ENCODE data around the gene MBD1. TPM values are rescaled to one million over a fixed set of nuclear protein-coding genes. Genes with fewer than 3 reads are reported as not detected.
A peak's percentile ranks its signal among the peaks of the same experiment; 100 is the strongest.

MBD1 gene, protein sequence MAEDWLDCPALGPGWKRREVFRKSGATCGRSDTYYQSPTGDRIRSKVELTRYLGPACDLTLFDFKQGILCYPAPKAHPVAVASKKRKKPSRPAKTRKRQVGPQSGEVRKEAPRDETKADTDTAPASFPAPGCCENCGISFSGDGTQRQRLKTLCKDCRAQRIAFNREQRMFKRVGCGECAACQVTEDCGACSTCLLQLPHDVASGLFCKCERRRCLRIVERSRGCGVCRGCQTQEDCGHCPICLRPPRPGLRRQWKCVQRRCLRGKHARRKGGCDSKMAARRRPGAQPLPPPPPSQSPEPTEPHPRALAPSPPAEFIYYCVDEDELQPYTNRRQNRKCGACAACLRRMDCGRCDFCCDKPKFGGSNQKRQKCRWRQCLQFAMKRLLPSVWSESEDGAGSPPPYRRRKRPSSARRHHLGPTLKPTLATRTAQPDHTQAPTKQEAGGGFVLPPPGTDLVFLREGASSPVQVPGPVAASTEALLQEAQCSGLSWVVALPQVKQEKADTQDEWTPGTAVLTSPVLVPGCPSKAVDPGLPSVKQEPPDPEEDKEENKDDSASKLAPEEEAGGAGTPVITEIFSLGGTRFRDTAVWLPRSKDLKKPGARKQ
- 127 and 221 TPM in 2 replicates for total RNA-seq

DNA sequence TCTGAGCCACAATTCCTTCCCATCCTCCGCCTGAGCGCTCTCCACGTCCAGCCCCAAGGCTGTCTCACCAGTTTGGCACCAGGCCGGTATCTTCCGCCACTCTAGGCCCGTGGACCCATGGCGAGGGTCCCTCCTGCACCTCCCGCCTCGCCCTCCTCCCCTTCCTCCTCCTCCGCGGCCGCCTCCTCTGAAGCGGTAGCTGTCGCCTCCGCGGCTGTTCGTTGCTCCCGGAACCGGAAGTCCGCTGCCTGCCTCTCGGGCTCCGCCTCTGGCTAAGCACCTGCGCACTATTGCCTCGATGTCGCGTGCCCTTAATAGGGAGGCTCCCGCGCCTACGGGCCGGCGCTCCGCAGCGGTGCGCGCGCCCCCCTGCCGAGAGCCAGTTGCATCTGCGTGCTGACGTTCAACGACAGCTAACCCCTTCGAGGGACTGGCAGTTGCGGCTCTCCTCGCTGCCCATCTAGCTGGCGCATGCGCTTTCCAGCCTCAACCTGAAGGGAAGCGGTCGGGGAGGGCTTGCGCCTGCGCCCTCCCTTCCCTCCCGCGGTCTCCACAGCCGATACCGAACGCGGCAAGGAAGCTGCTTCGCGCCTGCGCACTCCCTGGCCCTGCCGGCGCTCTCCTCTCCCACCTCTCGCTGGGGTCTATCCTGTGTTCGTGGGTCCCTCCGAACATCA lies at the start of gene MBD1:
MBD1 (minus strand) TSS at position 229 of the 677 bp plus-strand sequence. CDS start 1,531 bp downstream, outside the sequence.
- Histone ChIP-seq H3K36me3 (ENCODE audit: control insufficient read depth, insufficient read depth, low read length) (peaks cover 27% of the 10 kb centered on the region), H3K27me3 (ENCODE audit: control insufficient read depth, insufficient read depth, low read length) (no peaks in the 10 kb centered on the region), H3K4me3 (ENCODE audit: low read depth, low read length) (peak within 1 kb of the TSS; percentile 87)
- FAIRE-seq, result peak; percentile 50
- TF ChIP-seq, protein P1, sequence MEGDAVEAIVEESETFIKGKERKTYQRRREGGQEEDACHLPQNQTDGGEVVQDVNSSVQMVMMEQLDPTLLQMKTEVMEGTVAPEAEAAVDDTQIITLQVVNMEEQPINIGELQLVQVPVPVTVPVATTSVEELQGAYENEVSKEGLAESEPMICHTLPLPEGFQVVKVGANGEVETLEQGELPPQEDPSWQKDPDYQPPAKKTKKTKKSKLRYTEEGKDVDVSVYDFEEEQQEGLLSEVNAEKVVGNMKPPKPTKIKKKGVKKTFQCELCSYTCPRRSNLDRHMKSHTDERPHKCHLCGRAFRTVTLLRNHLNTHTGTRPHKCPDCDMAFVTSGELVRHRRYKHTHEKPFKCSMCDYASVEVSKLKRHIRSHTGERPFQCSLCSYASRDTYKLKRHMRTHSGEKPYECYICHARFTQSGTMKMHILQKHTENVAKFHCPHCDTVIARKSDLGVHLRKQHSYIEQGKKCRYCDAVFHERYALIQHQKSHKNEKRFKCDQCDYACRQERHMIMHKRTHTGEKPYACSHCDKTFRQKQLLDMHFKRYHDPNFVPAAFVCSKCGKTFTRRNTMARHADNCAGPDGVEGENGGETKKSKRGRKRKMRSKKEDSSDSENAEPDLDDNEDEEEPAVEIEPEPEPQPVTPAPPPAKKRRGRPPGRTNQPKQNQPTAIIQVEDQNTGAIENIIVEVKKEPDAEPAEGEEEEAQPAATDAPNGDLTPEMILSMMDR (IDR thresholded peaks at IDR 0.05; ENCODE audit: insufficient read depth, low read length, severe bottlenecking), result peak; percentile 34
- DNase-seq (ENCODE audit: low read depth), result peak; percentile 95

DNA sequence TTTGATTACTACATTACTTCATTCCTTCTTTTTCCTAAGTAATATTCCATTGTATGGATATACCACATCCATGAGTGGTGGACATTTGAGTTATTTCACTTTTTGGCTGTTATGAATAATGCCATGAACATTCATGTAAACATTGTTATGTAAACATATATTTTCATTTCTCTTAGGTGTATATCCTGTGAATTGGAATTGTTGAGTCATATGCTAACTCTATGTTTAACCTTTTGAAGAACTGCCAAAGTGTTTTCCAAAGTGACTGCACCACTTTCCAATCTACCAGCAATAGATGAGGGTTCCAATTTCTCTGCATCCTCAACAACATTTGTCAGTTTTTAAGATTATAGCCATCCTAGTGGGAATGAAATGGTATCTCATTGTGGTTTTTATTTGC lies 48.9 kb upstream of the MBD1 start:
- peak; percentile 67 for DNase-seq (ENCODE audit: low read depth)
- H3K27me3 ChIP-seq (ENCODE audit: control insufficient read depth, insufficient read depth, low read length), result peaks cover 1% of the 10 kb centered on the region
- TF ChIP-seq, protein P1 (IDR thresholded peaks at IDR 0.05; ENCODE audit: insufficient read depth, low read length, severe bottlenecking), result no peak
- no peak for FAIRE-seq
- H3K36me3 ChIP-seq (ENCODE audit: control insufficient read depth, insufficient read depth, low read length), result no peaks in the 10 kb centered on the region
- H3K4me3 ChIP-seq (ENCODE audit: low read depth, low read length), result no peak overlapping the region

DNA sequence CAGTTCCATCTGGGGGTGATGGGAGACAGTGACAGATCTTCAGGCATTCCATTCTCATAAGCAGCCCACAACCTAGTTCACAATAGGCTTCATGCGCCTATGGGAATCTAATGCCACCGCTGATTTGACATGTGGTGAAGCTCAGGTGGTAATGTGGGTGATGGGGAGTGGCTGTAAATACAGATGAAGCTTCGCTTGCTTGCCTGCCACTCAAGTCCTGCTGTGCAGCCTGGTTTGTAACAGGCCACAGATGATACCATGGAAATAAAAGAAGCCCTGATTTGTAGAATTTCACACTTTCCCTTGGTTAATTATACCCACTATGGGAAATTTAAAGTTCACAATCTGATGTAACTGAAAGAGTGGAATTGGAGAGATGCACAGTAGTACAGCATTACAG lies 46.7 kb upstream of the MBD1 start:
- Histone ChIP-seq H3K36me3 (ENCODE audit: control insufficient read depth, insufficient read depth, low read length) (no peaks in the 10 kb centered on the region), H3K4me3 (ENCODE audit: low read depth, low read length) (no peak overlapping the region), H3K27me3 (ENCODE audit: control insufficient read depth, insufficient read depth, low read length) (no peaks in the 10 kb centered on the region)
- FAIRE-seq (no peak), DNase-seq (ENCODE audit: low read depth) (no peak)
- TF ChIP-seq, protein P1 (IDR thresholded peaks at IDR 0.05; ENCODE audit: insufficient read depth, low read length, severe bottlenecking), result no peak

DNA sequence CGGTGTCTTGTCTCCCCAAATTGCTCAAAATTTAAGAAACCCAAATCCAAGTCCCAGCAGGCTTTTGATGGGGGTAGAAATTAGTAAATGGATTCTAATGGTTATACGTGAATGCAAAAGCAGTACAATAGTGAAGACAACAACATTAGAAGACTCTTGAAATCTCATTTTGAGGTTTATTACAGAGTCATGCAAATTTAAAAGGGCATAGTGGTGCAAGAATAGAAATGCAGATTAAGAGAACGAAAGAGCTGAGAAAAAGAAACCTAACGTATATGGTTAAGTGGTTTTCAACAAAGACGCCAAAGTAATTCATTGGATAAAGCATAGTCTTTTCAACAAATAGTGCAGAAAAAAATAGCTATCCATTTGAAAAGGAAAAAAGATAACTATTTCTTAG lies 39.4 kb upstream of the MBD1 start:
- Histone ChIP-seq H3K36me3 (ENCODE audit: control insufficient read depth, insufficient read depth, low read length) (no peaks in the 10 kb centered on the region), H3K27me3 (ENCODE audit: control insufficient read depth, insufficient read depth, low read length) (peaks cover 2% of the 10 kb centered on the region), H3K4me3 (ENCODE audit: low read depth, low read length) (no peak overlapping the region)
- TF ChIP-seq, protein P1 (IDR thresholded peaks at IDR 0.05; ENCODE audit: insufficient read depth, low read length, severe bottlenecking), result no peak
- FAIRE-seq, result no peak
- DNase-seq (ENCODE audit: low read depth), result no peak

DNA sequence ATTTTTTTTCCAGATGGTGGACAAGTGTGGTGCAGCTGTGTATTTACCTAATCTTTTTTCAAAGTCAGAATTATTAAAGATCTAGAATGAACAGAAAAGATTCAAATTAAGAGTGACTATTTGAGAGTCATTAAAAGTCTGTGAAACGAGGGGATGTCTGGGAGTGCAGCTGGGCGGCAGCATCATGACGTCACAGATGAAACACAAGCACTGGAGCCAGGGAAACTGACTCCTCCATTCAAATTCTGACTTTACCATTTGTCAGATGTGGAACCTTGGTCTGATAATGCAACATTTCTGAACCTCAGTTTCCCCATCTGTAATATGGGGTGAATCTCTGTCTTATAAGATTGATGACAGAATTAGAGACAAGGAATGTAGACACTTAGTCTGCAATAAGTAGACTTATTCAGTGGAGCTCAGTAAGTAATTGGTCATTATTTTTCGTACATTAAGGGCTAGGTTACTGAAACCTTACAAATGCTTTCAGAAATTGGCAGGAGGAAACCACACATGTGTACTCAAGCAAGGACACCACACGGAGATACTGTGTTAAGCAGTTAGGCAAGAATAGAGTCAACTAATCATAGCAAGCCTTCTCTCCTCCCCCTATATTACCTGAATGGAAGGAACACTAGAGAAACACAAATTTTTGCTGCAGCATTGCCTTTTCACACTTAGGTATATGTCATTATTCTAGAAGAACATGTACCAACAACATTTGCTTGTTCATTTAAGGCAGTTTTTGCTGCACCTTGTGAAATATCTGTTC lies 34.0 kb upstream of the MBD1 start:
- H3K4me3 ChIP-seq (ENCODE audit: low read depth, low read length), result no peak overlapping the region
- peaks cover 2% of the 10 kb centered on the region for H3K27me3 ChIP-seq (ENCODE audit: control insufficient read depth, insufficient read depth, low read length)
- TF ChIP-seq, protein P1 (IDR thresholded peaks at IDR 0.05; ENCODE audit: insufficient read depth, low read length, severe bottlenecking), result no peak
- DNase-seq (ENCODE audit: low read depth) (no peak), FAIRE-seq (no peak)
- H3K36me3 ChIP-seq (ENCODE audit: control insufficient read depth, insufficient read depth, low read length), result no peaks in the 10 kb centered on the region

Measured in bronchial epithelial cell (primary cell).